Measurements from ENCODE around the gene OR4D6. TPM values are rescaled to one million over a fixed set of nuclear protein-coding genes. Genes with fewer than 3 reads are reported as not detected.

Gene OR4D6
- total RNA-seq, 4 donors from 2014 or later: not detected

- Histone ChIP-seq H3K4me1 (no peaks in the 10 kb centered on the region), H3K27ac (no peak overlapping the region), H3K9me3 (no peaks in the 10 kb centered on the region), H3K36me3 (no peaks in the 10 kb centered on the region), H3K27me3 (no peaks in the 10 kb centered on the region), H3K4me3 (no peak overlapping the region)
- ATAC-seq: no peak
- in situ Hi-C loops (cut with MboI; ENCODE audit: low sequenced_read_pairs in 4 of 4): no loop called here
- DNase-seq: no peak
- intact Hi-C loops (cut with DNase I; ENCODE audit: low total_unique reads): no loop called here
- TF ChIP-seq POLR2A (IDR thresholded peaks at IDR 0.05): no peak
- no peak for TF ChIP-seq CTCF (IDR thresholded peaks at IDR 0.05 in 4 of 5, conservative IDR thresholded peaks at IDR 0.05 in 1 of 5)
Observed at GRCh38 chr11:59448484-59448883, 8.3 kb upstream of the OR4D6 start.

- ATAC-seq (no peak), DNase-seq (no peak)
- Histone ChIP-seq H3K4me1 (no peaks in the 10 kb centered on the region), H3K27me3 (no peaks in the 10 kb centered on the region), H3K9me3 (no peaks in the 10 kb centered on the region), H3K36me3 (no peaks in the 10 kb centered on the region), H3K4me3 (no peak overlapping the region), H3K27ac (no peak overlapping the region)
- in situ Hi-C loops (cut with MboI; ENCODE audit: low sequenced_read_pairs in 4 of 4): no loop called here
- TF ChIP-seq CTCF (IDR thresholded peaks at IDR 0.05 in 4 of 5, conservative IDR thresholded peaks at IDR 0.05 in 1 of 5) (no peak), POLR2A (IDR thresholded peaks at IDR 0.05) (no peak)
- intact Hi-C loops (cut with DNase I; ENCODE audit: low total_unique reads): no loop called here
Observed at GRCh38 chr11:59459916-59460315, 3.2 kb downstream of the OR4D6 start.

GRCh38 chr11:59463190-59463641 lies 6.5 kb downstream of the OR4D6 start:
- in situ Hi-C loops (cut with MboI; ENCODE audit: low sequenced_read_pairs in 4 of 4) (no loop called here), intact Hi-C loops (cut with DNase I; ENCODE audit: low total_unique reads) (no loop called here)
- no peak overlapping the region for H3K27ac ChIP-seq
- no peaks in the 10 kb centered on the region for H3K27me3 ChIP-seq
- ATAC-seq: no peak
- no peaks in the 10 kb centered on the region for H3K4me1 ChIP-seq
- H3K36me3 ChIP-seq: no peaks in the 10 kb centered on the region
- TF ChIP-seq POLR2A (IDR thresholded peaks at IDR 0.05) (no peak), CTCF (IDR thresholded peaks at IDR 0.05 in 4 of 5, conservative IDR thresholded peaks at IDR 0.05 in 1 of 5) (no peak)
- H3K4me3 ChIP-seq: no peak overlapping the region
- no peak for DNase-seq
- H3K9me3 ChIP-seq: no peaks in the 10 kb centered on the region

- ATAC-seq: no peak
Observed at GRCh38 chr11:59473015-59473414, 16.3 kb downstream of the OR4D6 start, which contains the start of gene OR4D10. Gene OR4D10 (plus strand): TSS chr11:59473315. CDS start chr11:59477430, 4,115 bp downstream.

More at GRCh38 chr11:59473015-59473414, 16.3 kb downstream of the OR4D6 start, which contains the start of gene OR4D10:
- H3K4me1 ChIP-seq: no peaks in the 10 kb centered on the region
- no peaks in the 10 kb centered on the region for H3K27me3 ChIP-seq
- no peak for DNase-seq
- in situ Hi-C loops (cut with MboI; ENCODE audit: low sequenced_read_pairs in 4 of 4) (no loop called here), intact Hi-C loops (cut with DNase I; ENCODE audit: low total_unique reads) (no loop called here)
- H3K9me3 ChIP-seq: no peaks in the 10 kb centered on the region
- H3K36me3 ChIP-seq: no peaks in the 10 kb centered on the region
- H3K27ac ChIP-seq: no peak within 1 kb of the TSS
- no peak within 1 kb of the TSS for H3K4me3 ChIP-seq
- TF ChIP-seq POLR2A (IDR thresholded peaks at IDR 0.05): no peak
- TF ChIP-seq CTCF (IDR thresholded peaks at IDR 0.05 in 4 of 5, conservative IDR thresholded peaks at IDR 0.05 in 1 of 5): no peak
